HEK293 (cell line): ENCODE measurements around the gene EIF1AY.
"Not testable (repeated sequence)": the region's sequence is repeated elsewhere in the genome, so short reads cannot be mapped to it uniquely, and the experiment has no call there.

ENCODE experiments used
- GFI1B ChIP-seq: fragments of 450-650 bp; formaldehyde crosslinking; IDR thresholded peaks from 2 replicates; pipeline ENCODE4 v1.5.1; 2016; ENCODE audit warnings: missing biosample characterization, missing genetic modification characterization
- MYNN ChIP-seq: fragments of 450-650 bp; formaldehyde crosslinking; IDR thresholded peaks from 2 replicates; pipeline ENCODE4 v1.5.1; 2016; ENCODE audit warnings: missing biosample characterization, missing genetic modification characterization, borderline replicate concordance
- TRIM28 ChIP-seq: IDR thresholded peaks from 2 replicates; pipeline ENCODE4 v1.6.1; 2011; ENCODE audit warnings: low read length, control low read depth, borderline replicate concordance
- ZBTB7A ChIP-seq: fragments of 450-650 bp; formaldehyde crosslinking; IDR thresholded peaks from 2 replicates; pipeline ENCODE4 v1.5.1; 2016; ENCODE audit warnings: low read depth, missing biosample characterization, missing genetic modification characterization
- ZFP69B ChIP-seq: fragments of 450-650 bp; formaldehyde crosslinking; IDR thresholded peaks from 2 replicates; pipeline ENCODE4 v1.5.1; 2016; ENCODE audit warnings: missing biosample characterization, missing genetic modification characterization
- ZNF324 ChIP-seq: fragments of 450-650 bp; formaldehyde crosslinking; IDR thresholded peaks from 2 replicates; pipeline ENCODE4 v1.5.1; 2016; ENCODE audit warnings: missing biosample characterization, missing genetic modification characterization
- ZNF510 ChIP-seq: fragments of 450-650 bp; formaldehyde crosslinking; IDR thresholded peaks from 2 replicates; pipeline ENCODE4 v1.5.1; 2018; ENCODE audit warnings: mild to moderate bottlenecking, missing genetic modification characterization, missing biosample characterization; ENCODE audit not compliant: insufficient replicate concordance
- ZNF558 ChIP-seq: fragments of 450-650 bp; formaldehyde crosslinking; IDR thresholded peaks from 2 replicates; pipeline ENCODE4 v1.5.1; 2016; ENCODE audit warnings: missing biosample characterization, missing genetic modification characterization
- TF ChIP-seq, protein P1 (sequence below): fragments of 450-650 bp; formaldehyde crosslinking; IDR thresholded peaks from 2 replicates; pipeline ENCODE4 v1.5.1; 2016; ENCODE audit warnings: missing biosample characterization, missing genetic modification characterization
- TF ChIP-seq, protein P2 (sequence below): fragments of 450-650 bp; formaldehyde crosslinking; IDR thresholded peaks from 2 replicates; pipeline ENCODE4 v1.5.1; 2016; ENCODE audit warnings: missing biosample characterization, missing genetic modification characterization
- TF ChIP-seq, protein P3 (sequence below): fragments of 450-650 bp; formaldehyde crosslinking; IDR thresholded peaks from 2 replicates; pipeline ENCODE4 v1.5.1; 2016; ENCODE audit warnings: missing biosample characterization, missing genetic modification characterization
- TF ChIP-seq, protein P4 (sequence below): fragments of 450-650 bp; formaldehyde crosslinking; IDR thresholded peaks from 2 replicates; pipeline ENCODE4 v1.5.1; 2016; ENCODE audit warnings: missing biosample characterization, missing genetic modification characterization

DNA sequence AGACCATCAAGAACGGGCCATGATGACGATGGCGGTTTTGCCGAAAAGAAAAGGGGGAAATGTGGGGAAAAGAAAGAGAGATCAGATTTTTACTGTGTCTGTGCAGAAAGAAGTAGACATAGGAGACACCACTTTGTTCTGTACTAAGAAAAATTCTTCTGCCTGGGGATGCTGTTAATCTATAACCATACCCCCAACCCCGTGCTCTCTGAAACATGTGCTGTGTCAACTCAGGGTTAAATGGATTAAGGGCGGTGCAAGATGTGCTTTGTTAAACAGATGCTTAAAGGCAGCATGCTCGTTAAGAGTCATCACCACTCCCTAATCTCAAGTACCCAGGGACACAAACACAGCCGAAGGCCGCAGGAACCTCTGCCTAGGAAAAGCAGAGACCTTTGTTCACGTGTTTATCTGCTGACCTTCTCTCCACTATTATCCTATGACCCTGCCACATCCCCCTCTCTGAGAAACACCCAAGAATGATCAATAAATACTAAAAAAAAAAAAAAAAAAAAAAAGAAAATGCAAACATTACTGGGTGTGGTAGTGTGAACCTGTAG is 22.7 kb upstream of the EIF1AY start:
- TF ChIP-seq, protein P1, sequence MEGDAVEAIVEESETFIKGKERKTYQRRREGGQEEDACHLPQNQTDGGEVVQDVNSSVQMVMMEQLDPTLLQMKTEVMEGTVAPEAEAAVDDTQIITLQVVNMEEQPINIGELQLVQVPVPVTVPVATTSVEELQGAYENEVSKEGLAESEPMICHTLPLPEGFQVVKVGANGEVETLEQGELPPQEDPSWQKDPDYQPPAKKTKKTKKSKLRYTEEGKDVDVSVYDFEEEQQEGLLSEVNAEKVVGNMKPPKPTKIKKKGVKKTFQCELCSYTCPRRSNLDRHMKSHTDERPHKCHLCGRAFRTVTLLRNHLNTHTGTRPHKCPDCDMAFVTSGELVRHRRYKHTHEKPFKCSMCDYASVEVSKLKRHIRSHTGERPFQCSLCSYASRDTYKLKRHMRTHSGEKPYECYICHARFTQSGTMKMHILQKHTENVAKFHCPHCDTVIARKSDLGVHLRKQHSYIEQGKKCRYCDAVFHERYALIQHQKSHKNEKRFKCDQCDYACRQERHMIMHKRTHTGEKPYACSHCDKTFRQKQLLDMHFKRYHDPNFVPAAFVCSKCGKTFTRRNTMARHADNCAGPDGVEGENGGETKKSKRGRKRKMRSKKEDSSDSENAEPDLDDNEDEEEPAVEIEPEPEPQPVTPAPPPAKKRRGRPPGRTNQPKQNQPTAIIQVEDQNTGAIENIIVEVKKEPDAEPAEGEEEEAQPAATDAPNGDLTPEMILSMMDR (tag by site-specific recombination): not testable (repeated sequence)
- not testable (repeated sequence) for TF ChIP-seq ZNF324 (tag by site-specific recombination); ZBTB7A (tag by site-specific recombination); MYNN (tag by site-specific recombination); GFI1B; ZNF510; ZFP69B (tag by site-specific recombination); ZNF558; TRIM28
- TF ChIP-seq, protein P2, sequence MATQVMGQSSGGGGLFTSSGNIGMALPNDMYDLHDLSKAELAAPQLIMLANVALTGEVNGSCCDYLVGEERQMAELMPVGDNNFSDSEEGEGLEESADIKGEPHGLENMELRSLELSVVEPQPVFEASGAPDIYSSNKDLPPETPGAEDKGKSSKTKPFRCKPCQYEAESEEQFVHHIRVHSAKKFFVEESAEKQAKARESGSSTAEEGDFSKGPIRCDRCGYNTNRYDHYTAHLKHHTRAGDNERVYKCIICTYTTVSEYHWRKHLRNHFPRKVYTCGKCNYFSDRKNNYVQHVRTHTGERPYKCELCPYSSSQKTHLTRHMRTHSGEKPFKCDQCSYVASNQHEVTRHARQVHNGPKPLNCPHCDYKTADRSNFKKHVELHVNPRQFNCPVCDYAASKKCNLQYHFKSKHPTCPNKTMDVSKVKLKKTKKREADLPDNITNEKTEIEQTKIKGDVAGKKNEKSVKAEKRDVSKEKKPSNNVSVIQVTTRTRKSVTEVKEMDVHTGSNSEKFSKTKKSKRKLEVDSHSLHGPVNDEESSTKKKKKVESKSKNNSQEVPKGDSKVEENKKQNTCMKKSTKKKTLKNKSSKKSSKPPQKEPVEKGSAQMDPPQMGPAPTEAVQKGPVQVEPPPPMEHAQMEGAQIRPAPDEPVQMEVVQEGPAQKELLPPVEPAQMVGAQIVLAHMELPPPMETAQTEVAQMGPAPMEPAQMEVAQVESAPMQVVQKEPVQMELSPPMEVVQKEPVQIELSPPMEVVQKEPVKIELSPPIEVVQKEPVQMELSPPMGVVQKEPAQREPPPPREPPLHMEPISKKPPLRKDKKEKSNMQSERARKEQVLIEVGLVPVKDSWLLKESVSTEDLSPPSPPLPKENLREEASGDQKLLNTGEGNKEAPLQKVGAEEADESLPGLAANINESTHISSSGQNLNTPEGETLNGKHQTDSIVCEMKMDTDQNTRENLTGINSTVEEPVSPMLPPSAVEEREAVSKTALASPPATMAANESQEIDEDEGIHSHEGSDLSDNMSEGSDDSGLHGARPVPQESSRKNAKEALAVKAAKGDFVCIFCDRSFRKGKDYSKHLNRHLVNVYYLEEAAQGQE: not testable (repeated sequence)
- TF ChIP-seq, protein P3, sequence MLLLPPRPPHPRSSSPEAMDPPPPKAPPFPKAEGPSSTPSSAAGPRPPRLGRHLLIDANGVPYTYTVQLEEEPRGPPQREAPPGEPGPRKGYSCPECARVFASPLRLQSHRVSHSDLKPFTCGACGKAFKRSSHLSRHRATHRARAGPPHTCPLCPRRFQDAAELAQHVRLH (tag by site-specific recombination): not testable (repeated sequence)
- TF ChIP-seq, protein P4, sequence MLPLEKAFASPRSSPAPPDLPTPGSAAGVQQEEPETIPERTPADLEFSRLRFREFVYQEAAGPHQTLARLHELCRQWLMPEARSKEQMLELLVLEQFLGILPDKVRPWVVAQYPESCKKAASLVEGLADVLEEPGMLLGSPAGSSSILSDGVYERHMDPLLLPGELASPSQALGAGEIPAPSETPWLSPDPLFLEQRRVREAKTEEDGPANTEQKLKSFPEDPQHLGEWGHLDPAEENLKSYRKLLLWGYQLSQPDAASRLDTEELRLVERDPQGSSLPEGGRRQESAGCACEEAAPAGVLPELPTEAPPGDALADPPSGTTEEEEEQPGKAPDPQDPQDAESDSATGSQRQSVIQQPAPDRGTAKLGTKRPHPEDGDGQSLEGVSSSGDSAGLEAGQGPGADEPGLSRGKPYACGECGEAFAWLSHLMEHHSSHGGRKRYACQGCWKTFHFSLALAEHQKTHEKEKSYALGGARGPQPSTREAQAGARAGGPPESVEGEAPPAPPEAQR (tag by site-specific recombination): not testable (repeated sequence)
